ENCODE results near the gene TTC27. TPM values are rescaled to one million over a fixed set of nuclear protein-coding genes. Genes with fewer than 3 reads are reported as not detected.
"Not testable (repeated sequence)": the region's sequence is repeated elsewhere in the genome, so short reads cannot be mapped to it uniquely, and the experiment has no call there.

The TTC27 gene
- total RNA-seq, 4 donors from 2014 or later = 10.5 to 46.2 (median 17.9) TPM

- intact Hi-C loops (cut with DNase I; ENCODE audit: low total_unique reads) = no loop called here
- no peak for DNase-seq
- Histone ChIP-seq H3K9me3 (no peaks in the 10 kb centered on the region), H3K4me1 (no peaks in the 10 kb centered on the region), H3K36me3 (no peaks in the 10 kb centered on the region), H3K27ac (no peak overlapping the region), H3K4me3 (no peak overlapping the region), H3K27me3 (no peaks in the 10 kb centered on the region)
- no peak for TF ChIP-seq POLR2A (IDR thresholded peaks at IDR 0.05)
These were observed 211.1 kb downstream of the TTC27 start for GRCh38 chr2:32838949-32839348.

GRCh38 chr2:32841931-32842898 is 214.4 kb downstream of the TTC27 start:
- TF ChIP-seq POLR2A (IDR thresholded peaks at IDR 0.05) = no peak
- H3K4me3 ChIP-seq = no peak overlapping the region
- H3K36me3 ChIP-seq = no peaks in the 10 kb centered on the region
- H3K9me3 ChIP-seq = no peaks in the 10 kb centered on the region
- H3K27ac ChIP-seq = no peak overlapping the region
- no peak for DNase-seq
- intact Hi-C loops (cut with DNase I; ENCODE audit: low total_unique reads) = no loop called here
- H3K27me3 ChIP-seq = no peaks in the 10 kb centered on the region
- no peaks in the 10 kb centered on the region for H3K4me1 ChIP-seq

- Histone ChIP-seq H3K9me3 (no peaks in the 10 kb centered on the region), H3K36me3 (no peaks in the 10 kb centered on the region), H3K4me1 (no peaks in the 10 kb centered on the region), H3K4me3 (no peak overlapping the region), H3K27ac (no peak overlapping the region), H3K27me3 (no peaks in the 10 kb centered on the region)
- intact Hi-C loops (cut with DNase I; ENCODE audit: low total_unique reads) = no loop called here
- TF ChIP-seq POLR2A (IDR thresholded peaks at IDR 0.05) (no peak), CTCF (IDR thresholded peaks at IDR 0.05) (no peak)
- no peak for DNase-seq
These were observed 215.8 kb downstream of the TTC27 start for GRCh38 chr2:32843699-32844098.

- Histone ChIP-seq H3K27ac (no peak overlapping the region), H3K27me3 (no peaks in the 10 kb centered on the region), H3K9me3 (no peaks in the 10 kb centered on the region), H3K4me3 (no peak overlapping the region), H3K36me3 (no peaks in the 10 kb centered on the region), H3K4me1 (no peaks in the 10 kb centered on the region)
- DNase-seq = no peak
- TF ChIP-seq POLR2A (IDR thresholded peaks at IDR 0.05) (no peak), CTCF (IDR thresholded peaks at IDR 0.05) (no peak)
- intact Hi-C loops (cut with DNase I; ENCODE audit: low total_unique reads) = no loop called here
These were observed 216.4 kb downstream of the TTC27 start for GRCh38 chr2:32844253-32844652.

GRCh38 chr2:32846274-32846673 is 218.4 kb downstream of the TTC27 start:
- intact Hi-C loops (cut with DNase I; ENCODE audit: low total_unique reads); DNase-seq; H3K27me3 ChIP-seq; H3K9me3 ChIP-seq; H3K4me1 ChIP-seq; H3K36me3 ChIP-seq; H3K27ac ChIP-seq; H3K4me3 ChIP-seq: not testable (repeated sequence)

GRCh38 chr2:32847734-32848133 is 219.9 kb downstream of the TTC27 start:
- no peak overlapping the region for H3K4me3 ChIP-seq
- no peaks in the 10 kb centered on the region for H3K9me3 ChIP-seq
- intact Hi-C loops (cut with DNase I; ENCODE audit: low total_unique reads) = no loop called here
- peaks cover 0 to 6% of the 10 kb centered on the region in 2 donors for H3K4me1 ChIP-seq
- H3K36me3 ChIP-seq = no peaks in the 10 kb centered on the region
- no peak overlapping the region for H3K27ac ChIP-seq
- no peaks in the 10 kb centered on the region for H3K27me3 ChIP-seq
- no peak for DNase-seq
- TF ChIP-seq POLR2A (IDR thresholded peaks at IDR 0.05) = no peak
- no peak for TF ChIP-seq CTCF (IDR thresholded peaks at IDR 0.05)

Measured in uterus (tissue), 4 donors.